Breast epithelium (tissue), 3 donors: ENCODE results near the gene HOXC10.

Experiments used
- POLR2AphosphoS5 ChIP-seq, 3 donors: sonication (generic); formaldehyde crosslinking; IDR thresholded peaks; one replicate each; pipeline ENCODE4 v1.6.1; 2017; ENCODE audit warnings: antibody characterized with exemption in 3 of 3
- TF ChIP-seq, protein P1 (sequence below), 3 donors: fragments of 450-650 bp; IDR thresholded peaks; one replicate each; pipeline ENCODE4 v1.5.1; 2016 to 2017; ENCODE audit warnings: antibody characterized with exemption in 3 of 3, mild to moderate bottlenecking in 3 of 3, moderate library complexity in 3 of 3

DNA sequence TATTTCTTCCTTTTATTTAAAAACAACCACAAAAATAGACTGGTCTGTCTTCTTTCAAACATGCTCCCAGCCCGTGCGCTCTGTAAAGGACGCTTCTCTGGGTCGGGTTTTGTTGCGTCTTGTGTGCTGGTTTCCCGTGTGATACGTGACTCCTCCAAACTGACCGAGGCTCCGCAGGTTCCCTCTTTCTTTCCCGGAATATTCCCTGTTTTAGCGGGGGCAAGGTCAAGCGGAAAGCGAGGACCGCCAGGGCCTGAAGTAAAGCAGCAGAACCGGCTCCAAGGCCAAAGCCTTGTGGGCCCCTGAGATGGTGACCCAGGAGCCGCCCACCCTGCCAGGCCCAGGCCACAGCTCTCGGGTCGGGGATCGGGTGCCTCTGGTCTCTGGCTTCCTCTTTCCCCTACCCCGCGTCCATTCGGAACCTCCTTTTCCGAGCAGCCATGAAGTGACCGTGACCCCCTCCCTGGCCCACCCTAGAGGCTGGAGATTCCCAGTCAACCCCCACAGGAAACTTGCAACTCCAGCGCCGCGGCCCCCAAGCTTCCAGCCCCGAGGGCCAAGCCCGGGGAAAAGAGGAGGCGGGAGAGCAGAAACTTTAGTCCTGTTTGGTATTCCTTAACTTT lies 885 bp upstream of the HOXC10 start:
- TF ChIP-seq, protein P1, sequence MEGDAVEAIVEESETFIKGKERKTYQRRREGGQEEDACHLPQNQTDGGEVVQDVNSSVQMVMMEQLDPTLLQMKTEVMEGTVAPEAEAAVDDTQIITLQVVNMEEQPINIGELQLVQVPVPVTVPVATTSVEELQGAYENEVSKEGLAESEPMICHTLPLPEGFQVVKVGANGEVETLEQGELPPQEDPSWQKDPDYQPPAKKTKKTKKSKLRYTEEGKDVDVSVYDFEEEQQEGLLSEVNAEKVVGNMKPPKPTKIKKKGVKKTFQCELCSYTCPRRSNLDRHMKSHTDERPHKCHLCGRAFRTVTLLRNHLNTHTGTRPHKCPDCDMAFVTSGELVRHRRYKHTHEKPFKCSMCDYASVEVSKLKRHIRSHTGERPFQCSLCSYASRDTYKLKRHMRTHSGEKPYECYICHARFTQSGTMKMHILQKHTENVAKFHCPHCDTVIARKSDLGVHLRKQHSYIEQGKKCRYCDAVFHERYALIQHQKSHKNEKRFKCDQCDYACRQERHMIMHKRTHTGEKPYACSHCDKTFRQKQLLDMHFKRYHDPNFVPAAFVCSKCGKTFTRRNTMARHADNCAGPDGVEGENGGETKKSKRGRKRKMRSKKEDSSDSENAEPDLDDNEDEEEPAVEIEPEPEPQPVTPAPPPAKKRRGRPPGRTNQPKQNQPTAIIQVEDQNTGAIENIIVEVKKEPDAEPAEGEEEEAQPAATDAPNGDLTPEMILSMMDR (IDR thresholded peaks at IDR 0.05), result no peak
- TF ChIP-seq POLR2AphosphoS5 (IDR thresholded peaks at IDR 0.05), result no peak
